Omental fat pad (tissue), 4 donors: ENCODE data around the gene WIPF2. TPM values are rescaled to one million over a fixed set of nuclear protein-coding genes. Genes with fewer than 3 reads are reported as not detected.

Experiments used
- ATAC-seq: fragments of 150-250 bp; one replicate; pipeline ENCODE4 v1.9.1; 2016; ENCODE audit warnings: mild to moderate bottlenecking, moderate library complexity; ENCODE audit not compliant: low FRiP score
- DNase-seq: peaks from one replicate; pipeline ENCODE4 v3.0.0-alpha.2; 2019; ENCODE audit warnings: low spot score
- total RNA-seq, 4 donors: library from RNA; depleted of rRNA; stranded (reverse); fragments of >200 nt; gene quantifications; one replicate each; pipeline ENCODE4 v1.1.0, GENCODE V29; 2016
- TF ChIP-seq, protein P1 (sequence below), 3 donors: fragments of 450-650 bp; IDR thresholded peaks; one replicate each; pipeline ENCODE4 v1.5.1; 2016 to 2017; ENCODE audit warnings: antibody characterized with exemption in 3 of 3, mild to moderate bottlenecking in 3 of 3, moderate library complexity in 2 of 3

The WIPF2 gene
- total RNA-seq, 4 donors from 2014 or later, result 10.1 to 12.9 (median 10.8) TPM

DNA sequence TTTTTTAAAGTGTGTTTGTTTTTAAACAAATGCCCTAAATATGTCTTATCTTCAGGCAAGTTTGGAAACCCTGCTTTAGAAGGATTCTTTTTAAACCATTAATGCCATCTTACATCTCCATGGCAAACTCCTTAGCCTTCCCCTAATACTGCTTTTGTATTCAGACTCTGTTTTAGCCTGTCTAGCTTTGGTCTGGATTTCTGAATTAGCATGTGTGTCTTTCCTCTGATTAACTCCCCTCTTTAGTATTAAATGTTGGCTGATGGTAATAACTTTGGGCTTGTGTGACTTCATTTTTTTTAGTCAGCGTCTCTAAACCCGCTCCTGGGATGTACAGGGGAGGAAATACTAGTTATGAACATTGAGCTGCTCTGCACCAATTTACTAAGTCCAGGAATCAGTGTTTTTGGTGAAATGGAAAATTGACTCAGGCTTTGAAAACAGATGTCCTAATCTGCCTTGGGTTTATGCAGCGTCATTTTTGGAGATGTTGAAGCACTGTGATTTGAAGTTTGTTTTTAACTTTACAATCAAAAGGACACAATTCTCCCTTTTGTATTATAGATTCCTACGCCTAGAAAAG is 22.2 kb downstream of the WIPF2 start:
- no peak for ATAC-seq
- no peak for DNase-seq
- TF ChIP-seq, protein P1, sequence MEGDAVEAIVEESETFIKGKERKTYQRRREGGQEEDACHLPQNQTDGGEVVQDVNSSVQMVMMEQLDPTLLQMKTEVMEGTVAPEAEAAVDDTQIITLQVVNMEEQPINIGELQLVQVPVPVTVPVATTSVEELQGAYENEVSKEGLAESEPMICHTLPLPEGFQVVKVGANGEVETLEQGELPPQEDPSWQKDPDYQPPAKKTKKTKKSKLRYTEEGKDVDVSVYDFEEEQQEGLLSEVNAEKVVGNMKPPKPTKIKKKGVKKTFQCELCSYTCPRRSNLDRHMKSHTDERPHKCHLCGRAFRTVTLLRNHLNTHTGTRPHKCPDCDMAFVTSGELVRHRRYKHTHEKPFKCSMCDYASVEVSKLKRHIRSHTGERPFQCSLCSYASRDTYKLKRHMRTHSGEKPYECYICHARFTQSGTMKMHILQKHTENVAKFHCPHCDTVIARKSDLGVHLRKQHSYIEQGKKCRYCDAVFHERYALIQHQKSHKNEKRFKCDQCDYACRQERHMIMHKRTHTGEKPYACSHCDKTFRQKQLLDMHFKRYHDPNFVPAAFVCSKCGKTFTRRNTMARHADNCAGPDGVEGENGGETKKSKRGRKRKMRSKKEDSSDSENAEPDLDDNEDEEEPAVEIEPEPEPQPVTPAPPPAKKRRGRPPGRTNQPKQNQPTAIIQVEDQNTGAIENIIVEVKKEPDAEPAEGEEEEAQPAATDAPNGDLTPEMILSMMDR (IDR thresholded peaks at IDR 0.05), result no peak

DNA sequence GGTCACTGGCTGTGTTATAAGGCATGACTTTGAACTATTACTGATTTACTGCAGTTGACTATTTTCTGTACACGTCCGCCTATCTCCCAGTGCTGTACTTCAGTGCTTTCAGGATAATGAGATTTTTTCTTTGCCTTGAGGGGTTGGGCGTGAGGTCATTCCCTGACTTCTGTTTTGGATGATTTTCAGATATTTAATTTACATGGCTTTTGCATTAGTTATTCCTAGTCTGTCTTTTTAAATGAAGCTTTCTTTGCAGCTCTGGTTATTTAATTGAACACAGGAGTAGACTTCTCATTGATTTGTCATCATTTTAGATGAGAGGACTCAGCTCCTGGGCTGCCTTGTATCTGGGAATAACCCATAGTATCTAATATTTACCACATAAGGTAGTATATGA is 23.7 kb downstream of the WIPF2 start:
- DNase-seq, result no peak
- no peak for ATAC-seq
- TF ChIP-seq, protein P1 (IDR thresholded peaks at IDR 0.05), result no peak

DNA sequence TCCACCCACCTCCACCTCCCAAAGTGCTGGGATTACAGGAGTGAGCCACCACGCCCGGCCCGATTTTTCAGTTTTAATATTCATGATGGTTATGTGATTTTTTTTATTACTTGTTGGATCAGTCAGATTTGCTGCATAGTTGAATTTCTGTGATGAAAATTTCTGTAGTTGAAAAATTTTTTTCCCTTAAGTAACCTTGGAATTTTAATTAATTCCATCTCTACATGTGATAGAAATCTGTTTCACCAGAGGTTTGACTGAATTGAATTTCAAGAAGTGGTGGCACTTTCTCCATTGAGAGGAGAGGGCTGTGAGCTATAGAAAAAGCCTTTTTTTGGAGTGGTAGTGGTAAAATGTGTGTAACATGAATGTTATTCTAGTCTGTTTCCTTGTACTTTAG is 24.7 kb downstream of the WIPF2 start:
- TF ChIP-seq, protein P1 (IDR thresholded peaks at IDR 0.05), result no peak
- ATAC-seq (no peak), DNase-seq (no peak)

DNA sequence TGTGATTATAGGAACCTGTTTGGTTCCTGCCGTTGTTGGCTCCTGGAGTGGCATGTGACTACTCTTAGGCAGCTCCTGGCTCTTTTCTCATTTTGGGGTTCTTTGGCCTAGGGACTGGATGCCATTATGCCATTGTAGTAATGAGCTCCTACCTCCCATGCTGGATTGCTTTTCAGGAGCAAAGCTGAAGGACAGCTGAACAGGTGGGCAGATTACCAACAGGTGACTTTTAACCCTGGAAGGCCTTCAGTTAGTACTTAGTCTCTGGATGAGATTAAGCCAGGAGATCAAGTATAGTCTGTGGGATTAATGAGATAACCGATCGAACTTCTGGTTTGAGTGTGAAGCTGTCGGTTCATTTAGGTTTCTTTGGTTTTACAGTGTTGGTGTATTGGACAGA is 25.2 kb downstream of the WIPF2 start:
- DNase-seq (no peak), ATAC-seq (no peak)
- TF ChIP-seq, protein P1 (IDR thresholded peaks at IDR 0.05), result no peak

DNA sequence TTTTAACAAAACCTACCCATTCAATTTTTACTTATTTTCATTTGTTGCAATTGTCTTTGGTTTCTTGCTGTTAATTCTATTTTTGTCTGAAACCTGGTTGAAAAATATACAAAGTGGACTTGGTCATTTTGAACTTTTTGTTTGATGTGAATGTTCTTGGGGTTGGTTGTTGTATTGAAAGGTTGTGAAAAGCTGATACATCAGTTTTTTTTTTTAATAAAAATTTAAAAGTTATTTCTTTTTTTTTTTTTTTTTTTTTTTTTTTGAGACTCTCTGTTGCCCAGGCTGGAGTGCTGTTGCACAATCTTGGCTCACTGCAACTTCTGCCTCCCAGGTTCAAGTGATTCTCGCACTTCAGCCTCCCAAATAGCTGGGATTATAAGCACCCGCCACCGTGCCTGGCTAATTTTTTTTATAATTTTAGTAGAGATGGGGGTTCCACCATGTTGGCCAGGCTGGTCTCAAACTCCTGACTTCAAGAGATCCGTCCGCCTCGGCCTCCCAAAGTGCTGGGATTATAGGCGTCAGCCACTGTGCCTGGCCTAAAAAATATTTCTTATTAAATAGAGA is 28.9 kb downstream of the WIPF2 start:
- TF ChIP-seq, protein P1 (IDR thresholded peaks at IDR 0.05), result no peak
- DNase-seq (no peak), ATAC-seq (no peak)

DNA sequence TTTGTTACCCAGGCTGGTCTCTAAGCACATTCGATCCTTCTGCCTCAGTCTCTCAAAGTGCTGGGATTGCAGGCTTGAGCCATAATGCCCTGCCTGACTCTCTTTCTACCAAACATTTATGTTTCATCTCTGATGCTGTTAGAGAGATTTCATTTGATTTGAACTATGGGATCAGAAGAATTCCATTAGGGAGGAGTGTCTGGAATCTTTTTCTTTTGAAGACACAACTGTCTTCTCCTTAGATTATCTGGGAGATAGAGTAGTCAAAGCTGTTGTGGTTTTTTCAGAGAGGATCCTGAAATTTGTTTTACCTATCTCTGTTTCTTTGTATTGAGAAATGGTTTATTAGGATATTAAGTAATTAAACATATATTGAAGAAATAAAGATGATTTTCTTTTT is 29.4 kb downstream of the WIPF2 start:
- TF ChIP-seq, protein P1 (IDR thresholded peaks at IDR 0.05), result no peak
- DNase-seq, result no peak
- ATAC-seq, result no peak

DNA sequence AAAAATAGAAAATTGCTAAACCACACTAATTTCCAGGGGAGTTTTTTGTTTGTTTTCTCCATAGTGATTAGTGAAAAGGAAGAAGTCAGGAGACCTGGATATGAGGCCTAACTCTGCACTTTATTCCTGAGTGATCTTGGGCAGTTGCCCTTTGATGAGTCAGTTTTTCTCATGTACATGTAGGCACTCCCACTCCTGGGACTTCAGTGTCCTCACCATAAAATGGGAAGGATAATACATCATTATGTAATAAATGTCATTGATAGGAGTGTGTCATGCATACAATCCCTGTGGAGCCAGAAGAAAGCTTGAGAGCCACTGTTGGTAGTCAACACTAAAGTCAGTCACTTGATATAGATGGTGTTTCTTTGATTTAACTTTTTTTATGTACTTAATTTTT is 32.5 kb downstream of the WIPF2 start:
- TF ChIP-seq, protein P1 (IDR thresholded peaks at IDR 0.05), result no peak
- ATAC-seq (peak; percentile 99), DNase-seq (no peak)
